Measurements from ENCODE around the gene CHRM5. TPM values are rescaled to one million over a fixed set of nuclear protein-coding genes. Genes with fewer than 3 reads are reported as not detected.

CHRM5 gene
- total and polyA plus RNA-seq, 3 donors from 2014 or later, result 0.81 to 1.3 (median 0.94) TPM

DNA sequence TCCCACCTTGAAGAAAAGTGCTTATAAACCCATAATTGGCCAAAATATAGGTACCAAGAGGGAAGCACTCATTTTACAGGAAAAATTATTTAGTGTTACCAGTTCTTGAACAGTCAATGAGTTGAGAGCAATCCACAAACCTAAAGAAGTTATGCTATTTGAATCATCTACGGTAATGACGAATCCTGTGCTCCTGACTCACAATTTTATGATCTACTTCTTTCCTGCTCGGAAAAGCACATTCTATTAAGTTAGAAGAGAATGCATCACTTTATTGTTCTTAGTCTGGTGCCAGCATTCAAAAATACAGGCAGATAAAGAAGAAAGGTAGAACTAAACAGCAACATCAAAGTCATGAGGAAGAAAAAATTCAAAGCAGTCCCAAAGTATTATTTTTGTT, 33.2 kb downstream of the CHRM5 start:
- no peak for TF ChIP-seq POLR2A (IDR thresholded peaks at IDR 0.05)
- TF ChIP-seq, protein P1, sequence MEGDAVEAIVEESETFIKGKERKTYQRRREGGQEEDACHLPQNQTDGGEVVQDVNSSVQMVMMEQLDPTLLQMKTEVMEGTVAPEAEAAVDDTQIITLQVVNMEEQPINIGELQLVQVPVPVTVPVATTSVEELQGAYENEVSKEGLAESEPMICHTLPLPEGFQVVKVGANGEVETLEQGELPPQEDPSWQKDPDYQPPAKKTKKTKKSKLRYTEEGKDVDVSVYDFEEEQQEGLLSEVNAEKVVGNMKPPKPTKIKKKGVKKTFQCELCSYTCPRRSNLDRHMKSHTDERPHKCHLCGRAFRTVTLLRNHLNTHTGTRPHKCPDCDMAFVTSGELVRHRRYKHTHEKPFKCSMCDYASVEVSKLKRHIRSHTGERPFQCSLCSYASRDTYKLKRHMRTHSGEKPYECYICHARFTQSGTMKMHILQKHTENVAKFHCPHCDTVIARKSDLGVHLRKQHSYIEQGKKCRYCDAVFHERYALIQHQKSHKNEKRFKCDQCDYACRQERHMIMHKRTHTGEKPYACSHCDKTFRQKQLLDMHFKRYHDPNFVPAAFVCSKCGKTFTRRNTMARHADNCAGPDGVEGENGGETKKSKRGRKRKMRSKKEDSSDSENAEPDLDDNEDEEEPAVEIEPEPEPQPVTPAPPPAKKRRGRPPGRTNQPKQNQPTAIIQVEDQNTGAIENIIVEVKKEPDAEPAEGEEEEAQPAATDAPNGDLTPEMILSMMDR (IDR thresholded peaks at IDR 0.05), result no peak
- no peak overlapping the region for H3K4me3 ChIP-seq
- DNase-seq, result no peak
- H3K27ac ChIP-seq, result no peak overlapping the region
- H3K27me3 ChIP-seq, result no peaks in the 10 kb centered on the region
- 58 to 62% methylated on average over 3 of the region's 3 CpGs for WGBS, 2 donors
- H3K36me3 ChIP-seq (ENCODE audit: low read depth, missing control alignments), result no peaks in the 10 kb centered on the region
- H3K9me3 ChIP-seq, result no peaks in the 10 kb centered on the region
- H3K4me1 ChIP-seq, result no peaks in the 10 kb centered on the region
- intact Hi-C loops (cut with DNase I; ENCODE audit: low total_unique reads), result no loop called here

DNA sequence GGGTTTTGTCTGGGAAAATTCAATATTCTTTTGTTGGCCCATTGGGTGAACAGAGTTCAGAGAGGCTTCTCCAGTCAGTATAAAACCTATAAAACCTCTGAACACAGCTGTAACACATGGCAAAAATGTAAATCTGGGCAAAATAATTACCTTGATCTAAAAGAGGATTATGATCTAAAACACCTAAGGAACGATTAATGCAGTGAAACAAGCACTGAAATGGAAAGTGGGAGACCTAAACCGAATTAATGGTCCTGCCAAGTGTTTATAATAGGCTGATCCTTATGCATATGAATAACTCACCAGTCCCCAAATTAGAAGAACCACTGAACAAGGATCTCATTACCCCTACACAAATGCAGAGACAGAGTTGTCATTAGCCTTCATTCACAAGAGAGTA, 38.1 kb downstream of the CHRM5 start:
- no peak overlapping the region for H3K4me3 ChIP-seq
- intact Hi-C loops (cut with DNase I; ENCODE audit: low total_unique reads), result no loop called here
- no peaks in the 10 kb centered on the region for H3K4me1 ChIP-seq
- no peaks in the 10 kb centered on the region for H3K36me3 ChIP-seq (ENCODE audit: low read depth, missing control alignments)
- TF ChIP-seq, protein P1 (IDR thresholded peaks at IDR 0.05), result no peak
- no peak for TF ChIP-seq POLR2A (IDR thresholded peaks at IDR 0.05)
- no peaks in the 10 kb centered on the region for H3K27me3 ChIP-seq
- DNase-seq, result no peak
- 84 to 86% methylated on average over 2 of the region's 2 CpGs for WGBS, 2 donors
- H3K27ac ChIP-seq, result no peak overlapping the region
- H3K9me3 ChIP-seq, result no peaks in the 10 kb centered on the region

DNA sequence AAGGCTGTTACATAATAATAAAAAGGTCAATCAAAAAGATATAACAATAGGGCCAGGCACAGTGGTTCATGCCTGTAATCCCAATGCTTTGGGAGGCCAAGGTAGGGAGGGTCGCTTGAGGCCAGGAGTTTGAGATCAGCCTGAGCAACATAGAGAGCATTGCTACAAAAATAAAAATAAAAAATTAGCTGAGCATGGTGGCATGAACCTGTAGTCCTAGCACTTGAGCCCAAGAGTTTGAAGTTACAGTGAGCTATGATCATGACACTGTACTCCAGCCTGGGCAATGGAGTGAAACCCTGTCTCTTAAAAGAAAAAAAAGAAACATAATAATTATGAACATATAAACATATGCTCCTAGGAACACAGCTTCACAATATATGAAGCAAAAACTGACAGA, 41.4 kb downstream of the CHRM5 start:
- H3K27ac ChIP-seq, result no peak overlapping the region
- no peaks in the 10 kb centered on the region for H3K27me3 ChIP-seq
- WGBS, 2 donors, result 94 to 95% methylated on average over 1 of the region's 1 CpG
- DNase-seq, result no peak
- H3K36me3 ChIP-seq (ENCODE audit: low read depth, missing control alignments), result no peaks in the 10 kb centered on the region
- H3K9me3 ChIP-seq, result no peaks in the 10 kb centered on the region
- H3K4me3 ChIP-seq, result no peak overlapping the region
- no peak for TF ChIP-seq POLR2A (IDR thresholded peaks at IDR 0.05)
- TF ChIP-seq, protein P1 (IDR thresholded peaks at IDR 0.05), result no peak
- intact Hi-C loops (cut with DNase I; ENCODE audit: low total_unique reads), result no loop called here
- no peaks in the 10 kb centered on the region for H3K4me1 ChIP-seq

DNA sequence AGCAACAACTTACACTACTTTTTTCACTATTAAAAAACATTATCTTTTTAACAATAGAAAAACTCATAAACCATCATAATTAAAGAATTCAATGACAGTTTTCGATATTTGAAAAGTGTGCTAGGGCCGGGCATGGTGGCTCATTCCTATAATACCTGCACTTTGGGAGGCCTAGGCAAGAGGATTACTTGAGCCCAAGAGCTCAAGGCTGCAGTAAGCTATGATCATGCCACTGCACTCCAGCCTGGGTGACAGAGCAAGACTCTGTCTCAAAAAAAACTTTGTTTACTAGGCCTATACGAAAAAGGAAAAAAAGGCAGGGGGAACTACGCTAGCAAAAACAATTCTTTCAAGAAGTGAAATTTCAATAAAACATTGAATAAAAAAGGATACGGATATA, 42.6 kb downstream of the CHRM5 start:
- no peak for TF ChIP-seq POLR2A (IDR thresholded peaks at IDR 0.05)
- TF ChIP-seq, protein P1 (IDR thresholded peaks at IDR 0.05), result no peak
- H3K9me3 ChIP-seq, result no peaks in the 10 kb centered on the region

DNA sequence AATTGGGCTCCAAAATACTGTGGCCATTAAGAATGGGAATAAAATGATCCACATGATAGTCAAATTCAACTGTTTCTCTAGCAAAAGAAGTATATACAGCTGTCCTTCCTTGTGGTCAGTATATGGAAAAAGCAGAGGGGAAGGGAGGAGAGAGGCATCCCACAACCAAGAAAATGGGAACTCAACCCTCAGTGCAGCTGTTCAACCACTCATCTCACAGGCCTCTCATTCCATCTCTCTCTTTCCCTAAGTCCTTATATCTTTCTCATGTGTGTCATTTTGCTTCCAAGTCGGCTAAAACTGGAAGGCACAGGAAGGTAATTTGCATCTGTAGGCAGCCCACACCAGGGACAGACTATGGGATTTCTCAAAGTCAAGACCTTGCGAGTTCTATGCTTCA, 43.2 kb downstream of the CHRM5 start:
- intact Hi-C loops (cut with DNase I; ENCODE audit: low total_unique reads), result no loop called here
- DNase-seq, result no peak
- no peaks in the 10 kb centered on the region for H3K27me3 ChIP-seq
- H3K4me3 ChIP-seq, result no peak overlapping the region
- H3K4me1 ChIP-seq, result no peaks in the 10 kb centered on the region
- 76 to 85% methylated on average over 2 of the region's 2 CpGs for WGBS, 2 donors
- TF ChIP-seq POLR2A (IDR thresholded peaks at IDR 0.05), result no peak
- TF ChIP-seq, protein P1 (IDR thresholded peaks at IDR 0.05), result no peak
- H3K9me3 ChIP-seq, result no peaks in the 10 kb centered on the region
- H3K27ac ChIP-seq, result no peak overlapping the region
- no peaks in the 10 kb centered on the region for H3K36me3 ChIP-seq (ENCODE audit: low read depth, missing control alignments)

More for the DNA sequence above, 42.6 kb downstream of the CHRM5 start:
- no peaks in the 10 kb centered on the region for H3K36me3 ChIP-seq (ENCODE audit: low read depth, missing control alignments)
- H3K4me1 ChIP-seq, result no peaks in the 10 kb centered on the region
- H3K4me3 ChIP-seq, result no peak overlapping the region
- intact Hi-C loops (cut with DNase I; ENCODE audit: low total_unique reads), result no loop called here
- no peak overlapping the region for H3K27ac ChIP-seq
- no peak for DNase-seq
- no peaks in the 10 kb centered on the region for H3K27me3 ChIP-seq
- WGBS, 2 donors, result 92 to 95% methylated on average over 5 of the region's 5 CpGs
